HL-60 (cell line): Measurements from ENCODE around the gene CNN1.
A peak's percentile ranks its signal among the peaks of the same experiment; 100 is the strongest.
"Not testable (repeated sequence)": the region's sequence is repeated elsewhere in the genome, so short reads cannot be mapped to it uniquely, and the experiment has no call there.

Experiments used
- DNase-seq, 2 experiments: peaks; one replicate each; pipeline ENCODE4 v3.0.0-alpha.2; 2010 to 2020; ENCODE audit warnings: low read depth in 1 of 2, low spot score in 1 of 2
- H3K27ac ChIP-seq: fragments of 250-450 bp; sonication (Bioruptor Pico); replicated peaks from 2 replicates; pipeline ENCODE4 v1.5.1; 2020; ENCODE audit warnings: mild to moderate bottlenecking, moderate library complexity
- H3K27me3 ChIP-seq: fragments of 250-450 bp; sonication (Bioruptor Pico); 2 replicates; pipeline ENCODE4 v1.5.1; 2021; ENCODE audit warnings: mild to moderate bottlenecking, moderate library complexity; ENCODE audit not compliant: insufficient read depth, poor library complexity, severe bottlenecking
- H3K4me3 ChIP-seq: replicated peaks from 2 replicates; pipeline ENCODE4 v1.5.1; 2011; ENCODE audit warnings: mild to moderate bottlenecking, control low read depth, low read length; ENCODE audit not compliant: insufficient read depth
- GABPA ChIP-seq: IDR thresholded peaks from 2 replicates; pipeline ENCODE4 v1.6.1; 2012; ENCODE audit warnings: low read depth
- POLR2AphosphoS5 ChIP-seq: IDR thresholded peaks from 2 replicates; pipeline ENCODE4 v1.6.1; 2012; ENCODE audit warnings: low read depth
- REST ChIP-seq: IDR thresholded peaks from 2 replicates; pipeline ENCODE4 v1.6.1; 2012; ENCODE audit warnings: low read depth; ENCODE audit not compliant: insufficient replicate concordance
- SPI1 ChIP-seq: IDR thresholded peaks from 2 replicates; pipeline ENCODE4 v1.6.1; 2012; ENCODE audit warnings: low read depth, mild to moderate bottlenecking, borderline replicate concordance
- TF ChIP-seq, protein P1 (sequence below): IDR thresholded peaks from one replicate; pipeline ENCODE4 v1.5.1; 2011; ENCODE audit warnings: low read length, control low read depth, inconsistent platforms; ENCODE audit not compliant: insufficient read depth

CNN1 gene

GRCh38 chr19:11597202-11598102 is 58.8 kb downstream of the CNN1 start, which contains the start of gene ZNF627:
Gene ZNF627 (plus strand): TSS chr19:11597483. CDS start chr19:11597628, 145 bp downstream.
- peak within 1 kb of the TSS; percentile 83 for H3K4me3 ChIP-seq
- H3K27me3 ChIP-seq, result no peaks in the 10 kb centered on the region
- H3K27ac ChIP-seq, result peak within 1 kb of the TSS; percentile 98
- TF ChIP-seq POLR2AphosphoS5 (peak; percentile 94), GABPA (no peak), REST (no peak)
- TF ChIP-seq, protein P1, sequence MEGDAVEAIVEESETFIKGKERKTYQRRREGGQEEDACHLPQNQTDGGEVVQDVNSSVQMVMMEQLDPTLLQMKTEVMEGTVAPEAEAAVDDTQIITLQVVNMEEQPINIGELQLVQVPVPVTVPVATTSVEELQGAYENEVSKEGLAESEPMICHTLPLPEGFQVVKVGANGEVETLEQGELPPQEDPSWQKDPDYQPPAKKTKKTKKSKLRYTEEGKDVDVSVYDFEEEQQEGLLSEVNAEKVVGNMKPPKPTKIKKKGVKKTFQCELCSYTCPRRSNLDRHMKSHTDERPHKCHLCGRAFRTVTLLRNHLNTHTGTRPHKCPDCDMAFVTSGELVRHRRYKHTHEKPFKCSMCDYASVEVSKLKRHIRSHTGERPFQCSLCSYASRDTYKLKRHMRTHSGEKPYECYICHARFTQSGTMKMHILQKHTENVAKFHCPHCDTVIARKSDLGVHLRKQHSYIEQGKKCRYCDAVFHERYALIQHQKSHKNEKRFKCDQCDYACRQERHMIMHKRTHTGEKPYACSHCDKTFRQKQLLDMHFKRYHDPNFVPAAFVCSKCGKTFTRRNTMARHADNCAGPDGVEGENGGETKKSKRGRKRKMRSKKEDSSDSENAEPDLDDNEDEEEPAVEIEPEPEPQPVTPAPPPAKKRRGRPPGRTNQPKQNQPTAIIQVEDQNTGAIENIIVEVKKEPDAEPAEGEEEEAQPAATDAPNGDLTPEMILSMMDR, result no peak
- DNase-seq, result peak; percentile 98 to 100

DNA sequence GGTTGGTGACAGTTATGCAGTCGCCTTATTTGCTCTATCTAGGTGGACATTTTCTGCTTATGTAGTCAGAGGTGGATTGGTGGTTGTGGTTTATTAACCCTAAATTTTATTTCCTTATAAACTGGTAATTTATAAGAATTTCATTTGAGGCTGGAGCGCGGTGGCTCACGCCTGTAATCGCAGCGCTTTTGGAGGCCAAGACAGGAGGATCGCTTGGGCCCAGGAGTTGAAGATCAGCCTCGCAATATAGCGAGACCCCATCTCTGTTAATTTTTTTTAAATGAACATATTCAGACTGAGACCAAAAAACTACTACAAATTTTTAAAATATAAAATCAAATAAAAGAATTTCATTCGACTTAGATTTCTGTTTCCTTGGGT is 59.4 kb downstream of the CNN1 start:
- Histone ChIP-seq H3K4me3 (peak overlapping the region; percentile 83), H3K27me3 (no peaks in the 10 kb centered on the region), H3K27ac (peak overlapping the region; percentile 98)
- no peak for DNase-seq
- no peak for TF ChIP-seq SPI1
- no peak for TF ChIP-seq REST
- TF ChIP-seq POLR2AphosphoS5, result no peak
- TF ChIP-seq, protein P1, result no peak
- TF ChIP-seq GABPA, result no peak

GRCh38 chr19:11598746-11599145 is 60.1 kb downstream of the CNN1 start:
- TF ChIP-seq, protein P1, result no peak
- TF ChIP-seq REST (no peak), GABPA (no peak), POLR2AphosphoS5 (no peak), SPI1 (no peak)
- Histone ChIP-seq H3K4me3 (no peak overlapping the region), H3K27ac (peak overlapping the region; percentile 98; the same call in 1 of the 2 replicates), H3K27me3 (no peaks in the 10 kb centered on the region)
- DNase-seq, result no peak

- not testable (repeated sequence) for H3K27ac ChIP-seq, DNase-seq, H3K27me3 ChIP-seq, H3K4me3 ChIP-seq
Measured at GRCh38 chr19:11599704-11600103, 61.1 kb downstream of the CNN1 start.
